NOMO-1 treated with dmso at 0.1 percent for 144 hours (cell line): ENCODE results near the gene SAMD4A.

Experiments used
- DNase-seq: peaks from one replicate; lab custom pipeline; 2025; ENCODE audit not compliant: unreplicated experiment; lab: John Stamatoyannopoulos, UW

Gene SAMD4A

GRCh38 chr14:54566410-54567223, at the start of gene SAMD4A:
Gene SAMD4A (plus strand): TSS chr14:54567128. CDS start chr14:54567917, 789 bp downstream.
- DNase-seq, result peak; percentile 20

- no peak for DNase-seq
Observed at GRCh38 chr14:54524410-54524809, 42.5 kb upstream of the SAMD4A start.

GRCh38 chr14:54528973-54529372, 38.0 kb upstream of the SAMD4A start:
- no peak for DNase-seq

GRCh38 chr14:54529811-54530210, 37.1 kb upstream of the SAMD4A start:
- DNase-seq, result no peak

GRCh38 chr14:54532111-54533012, 34.6 kb upstream of the SAMD4A start:
- DNase-seq, result no peak

- DNase-seq, result no peak
Observed at GRCh38 chr14:54533100-54533499, 33.8 kb upstream of the SAMD4A start.

- DNase-seq, result no peak
Observed at GRCh38 chr14:54535126-54535525, 31.8 kb upstream of the SAMD4A start.

GRCh38 chr14:54535646-54536045, 31.3 kb upstream of the SAMD4A start:
- no peak for DNase-seq

- DNase-seq, result no peak
Observed at GRCh38 chr14:54537651-54538050, 29.3 kb upstream of the SAMD4A start.

GRCh38 chr14:54538055-54538454, 28.9 kb upstream of the SAMD4A start:
- DNase-seq, result no peak

GRCh38 chr14:54547583-54547982, 19.3 kb upstream of the SAMD4A start:
- no peak for DNase-seq

GRCh38 chr14:54548491-54548890, 18.4 kb upstream of the SAMD4A start:
- DNase-seq, result no peak

GRCh38 chr14:54549862-54550261, 17.1 kb upstream of the SAMD4A start:
- no peak for DNase-seq

- DNase-seq, result no peak
Observed at GRCh38 chr14:54550514-54550913, 16.4 kb upstream of the SAMD4A start.

GRCh38 chr14:54554401-54554800, 12.5 kb upstream of the SAMD4A start:
- no peak for DNase-seq

GRCh38 chr14:54555651-54556050, 11.3 kb upstream of the SAMD4A start:
- no peak for DNase-seq

- DNase-seq, result no peak
Observed at GRCh38 chr14:54556535-54556934, 10.4 kb upstream of the SAMD4A start.

GRCh38 chr14:54562334-54562733, 4.6 kb upstream of the SAMD4A start:
- DNase-seq, result no peak

GRCh38 chr14:54564071-54564867, 2.7 kb upstream of the SAMD4A start:
- DNase-seq, result no peak

- no peak for DNase-seq
Observed at GRCh38 chr14:54564868-54565784, 1.8 kb upstream of the SAMD4A start.
